Prostate gland (tissue), 2 donors: ENCODE measurements around the gene BCL7B.

Source experiments
- POLR2AphosphoS5 ChIP-seq: sonication (generic); formaldehyde crosslinking; IDR thresholded peaks from one replicate; pipeline ENCODE4 v1.6.1; 2017; ENCODE audit warnings: antibody characterized with exemption
- TF ChIP-seq, protein P1 (sequence below), 4 experiments: fragments of 200-600 bp in 2 of 4; fragments of 450-650 bp in 2 of 4; sonication (generic) in 2 of 4; IDR thresholded peaks; 1 replicate in 3 of 4; 2 replicates in 1 of 4; pipeline ENCODE4 v1.5.1; 2016 to 2019; ENCODE audit warnings: antibody characterized with exemption in 4 of 4, mild to moderate bottlenecking in 2 of 4, moderate library complexity in 2 of 4

- TF ChIP-seq, protein P1, sequence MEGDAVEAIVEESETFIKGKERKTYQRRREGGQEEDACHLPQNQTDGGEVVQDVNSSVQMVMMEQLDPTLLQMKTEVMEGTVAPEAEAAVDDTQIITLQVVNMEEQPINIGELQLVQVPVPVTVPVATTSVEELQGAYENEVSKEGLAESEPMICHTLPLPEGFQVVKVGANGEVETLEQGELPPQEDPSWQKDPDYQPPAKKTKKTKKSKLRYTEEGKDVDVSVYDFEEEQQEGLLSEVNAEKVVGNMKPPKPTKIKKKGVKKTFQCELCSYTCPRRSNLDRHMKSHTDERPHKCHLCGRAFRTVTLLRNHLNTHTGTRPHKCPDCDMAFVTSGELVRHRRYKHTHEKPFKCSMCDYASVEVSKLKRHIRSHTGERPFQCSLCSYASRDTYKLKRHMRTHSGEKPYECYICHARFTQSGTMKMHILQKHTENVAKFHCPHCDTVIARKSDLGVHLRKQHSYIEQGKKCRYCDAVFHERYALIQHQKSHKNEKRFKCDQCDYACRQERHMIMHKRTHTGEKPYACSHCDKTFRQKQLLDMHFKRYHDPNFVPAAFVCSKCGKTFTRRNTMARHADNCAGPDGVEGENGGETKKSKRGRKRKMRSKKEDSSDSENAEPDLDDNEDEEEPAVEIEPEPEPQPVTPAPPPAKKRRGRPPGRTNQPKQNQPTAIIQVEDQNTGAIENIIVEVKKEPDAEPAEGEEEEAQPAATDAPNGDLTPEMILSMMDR (IDR thresholded peaks at IDR 0.05), result no peak
- peak; percentile 41 for TF ChIP-seq POLR2AphosphoS5
These were observed at the start of gene BCL7B for GRCh38 chr7:73557397-73558257.
